ENCODE data around the gene TAF1A.
"Not testable (repeated sequence)": the region's sequence is repeated elsewhere in the genome, so short reads cannot be mapped to it uniquely, and the experiment has no call there.

The TAF1A gene

GRCh38 chr1:222589462-222590302 lies at the start of gene TAF1A:
Gene TAF1A, minus strand, starts transcription at chr1:222589933.
- peak; percentile 59 to 69 for DNase-seq (ENCODE audit: low read depth in 1 of 2, low spot score in 1 of 2)

GRCh38 chr1:222634180-222635013 lies 44.7 kb upstream of the TAF1A start:
- peak in 1 of 2 donors; percentile 49 for DNase-seq (ENCODE audit: low read depth in 1 of 2, low spot score in 1 of 2)

- DNase-seq (ENCODE audit: low read depth in 1 of 2, low spot score in 1 of 2): no peak
Observed at GRCh38 chr1:222632749-222633148, 43.0 kb upstream of the TAF1A start.

- no peak for DNase-seq (ENCODE audit: low read depth in 1 of 2, low spot score in 1 of 2)
Observed at GRCh38 chr1:222631611-222632208, 42.0 kb upstream of the TAF1A start.

- no peak for DNase-seq (ENCODE audit: low read depth in 1 of 2, low spot score in 1 of 2)
Observed at GRCh38 chr1:222629921-222630535, 40.3 kb upstream of the TAF1A start.

- no peak for DNase-seq (ENCODE audit: low read depth in 1 of 2, low spot score in 1 of 2)
Observed at GRCh38 chr1:222627232-222627631, 37.5 kb upstream of the TAF1A start.

- DNase-seq (ENCODE audit: low read depth in 1 of 2, low spot score in 1 of 2): no peak
Observed at GRCh38 chr1:222624214-222624613, 34.5 kb upstream of the TAF1A start.

GRCh38 chr1:222623458-222623857 lies 33.7 kb upstream of the TAF1A start:
- DNase-seq (ENCODE audit: low read depth in 1 of 2, low spot score in 1 of 2): no peak

GRCh38 chr1:222622765-222623164 lies 33.0 kb upstream of the TAF1A start:
- no peak for DNase-seq (ENCODE audit: low read depth in 1 of 2, low spot score in 1 of 2)

GRCh38 chr1:222620566-222620965 lies 30.8 kb upstream of the TAF1A start:
- DNase-seq (ENCODE audit: low read depth in 1 of 2, low spot score in 1 of 2): no peak

GRCh38 chr1:222618880-222619596 lies 29.3 kb upstream of the TAF1A start:
- no peak for DNase-seq (ENCODE audit: low read depth in 1 of 2, low spot score in 1 of 2)

- DNase-seq (ENCODE audit: low read depth in 1 of 2, low spot score in 1 of 2): peak; percentile 16 to 59
Observed at GRCh38 chr1:222618001-222618879, 28.5 kb upstream of the TAF1A start, which contains the start of gene MIA3. Gene MIA3, plus strand, starts transcription at chr1:222618097. Its CDS starts 14 bp downstream, at chr1:222618111.

- peak; percentile 74 to 86 for DNase-seq (ENCODE audit: low read depth in 1 of 2, low spot score in 1 of 2)
Observed at GRCh38 chr1:222617367-222617951, 27.7 kb upstream of the TAF1A start.

- no peak for DNase-seq (ENCODE audit: low read depth in 1 of 2, low spot score in 1 of 2)
Observed at GRCh38 chr1:222616525-222616924, 26.8 kb upstream of the TAF1A start.

- no peak for DNase-seq (ENCODE audit: low read depth in 1 of 2, low spot score in 1 of 2)
Observed at GRCh38 chr1:222613627-222614026, 23.9 kb upstream of the TAF1A start.

- DNase-seq (ENCODE audit: low read depth in 1 of 2, low spot score in 1 of 2): no peak
Observed at GRCh38 chr1:222610728-222611127, 21.0 kb upstream of the TAF1A start.

- not testable (repeated sequence) for DNase-seq (ENCODE audit: low read depth in 1 of 2, low spot score in 1 of 2)
Observed at GRCh38 chr1:222609111-222609510, 19.4 kb upstream of the TAF1A start.

- no peak for DNase-seq (ENCODE audit: low read depth in 1 of 2, low spot score in 1 of 2)
Observed at GRCh38 chr1:222606757-222607156, 17.0 kb upstream of the TAF1A start.

GRCh38 chr1:222601257-222601656 lies 11.5 kb upstream of the TAF1A start:
- DNase-seq (ENCODE audit: low read depth in 1 of 2, low spot score in 1 of 2): no peak

All from stimulated activated CD4-positive, alpha-beta T cell treated with anti-CD3 and anti-CD28 coated beads, Interleukin-15, amount 100 ng/mL, for 1 hour (primary cell).